Endothelial cell of umbilical vein (primary cell): ENCODE data around the gene WRAP73. TPM values are rescaled to one million over a fixed set of nuclear protein-coding genes. Genes with fewer than 3 reads are reported as not detected.

Experiments
- BruUV-seq: library from RNA; stranded (reverse); fragments of 400-500 nt; replicated peaks from 2 replicates; lab custom pipeline; 2021; lab: Mats Ljungman, UMichigan
- CTCF ChIA-PET: fragments of 300-600, 350-600 bp; sonication (Branson Sonifier 250); formaldehyde crosslinking; loops from one replicate; lab custom pipeline; 2021; ENCODE audit warnings: antibody characterized with exemption, inconsistent platforms; lab: Charles Lee
- POLR2A ChIA-PET: fragments of 300-600, 350-600 bp; sonication (Branson Sonifier 250); formaldehyde crosslinking; loops from one replicate; lab custom pipeline; 2021; ENCODE audit warnings: antibody characterized with exemption, inconsistent platforms; lab: Charles Lee
- DNase-seq: peaks from one replicate; pipeline ENCODE4 v3.0.0-alpha.2; 2011; ENCODE audit warnings: low read depth, low spot score
- FAIRE-seq: peaks from 2 replicates; lab custom pipeline; 2011; peaks lifted over from hg19 to GRCh38; lab: Jason Lieb, UNC
- H2AFZ ChIP-seq: 2 replicates; pipeline ENCODE4 v1.6.0; 2012; ENCODE audit warnings: low read depth, low read length, control low read depth, inconsistent platforms
- H3K27ac ChIP-seq: 2 replicates; pipeline ENCODE4 v1.5.1; 2011; ENCODE audit warnings: low read depth, mild to moderate bottlenecking, control low read depth, low read length, moderate library complexity; ENCODE audit not compliant: insufficient read depth
- H3K27me3 ChIP-seq, 2 experiments: 2 replicates each; pipeline versions ENCODE4 v1.6.0 to v1.6.1; 2011; ENCODE audit warnings: low read length in 2 of 2, mixed read lengths in 1 of 2; ENCODE audit not compliant: control insufficient read depth in 2 of 2, insufficient read depth in 2 of 2
- H3K36me3 ChIP-seq, 2 experiments: 2 replicates in 1 of 2; 3 replicates in 1 of 2; pipeline ENCODE4 v1.5.1; 2011; ENCODE audit warnings: low read length in 2 of 2, mild to moderate bottlenecking in 1 of 2, moderate library complexity in 1 of 2; ENCODE audit not compliant: control insufficient read depth in 2 of 2, insufficient read depth in 2 of 2; ENCODE audit errors: extremely low read depth in 1 of 2
- H3K4me1 ChIP-seq: 3 replicates; pipeline ENCODE4 v1.5.1; 2011; ENCODE audit warnings: mild to moderate bottlenecking, low read length; ENCODE audit not compliant: control insufficient read depth, insufficient read depth; ENCODE audit errors: extremely low read depth
- H3K4me2 ChIP-seq: 2 replicates; pipeline ENCODE4 v1.6.1; 2011; ENCODE audit warnings: low read length, control low read depth, mixed read lengths; ENCODE audit not compliant: insufficient read depth
- H3K4me3 ChIP-seq, 3 experiments: fragments of 200-600 bp in 1 of 3; sonication (generic), shearing (Covaris generic) in 1 of 3; replicated peaks in 1 of 3; 2 replicates each; pipeline ENCODE4 v1.5.1; 2011 to 2016; ENCODE audit warnings: control low read depth in 3 of 3, low read length in 3 of 3, mild to moderate bottlenecking in 2 of 3, inconsistent platforms in 1 of 3, low read depth in 1 of 3, moderate library complexity in 1 of 3; ENCODE audit not compliant: insufficient read depth in 1 of 3
- H3K79me2 ChIP-seq: 2 replicates; pipeline ENCODE4 v1.6.0; 2012; ENCODE audit warnings: low read length, inconsistent platforms; ENCODE audit not compliant: control insufficient read depth, insufficient read depth
- H3K9ac ChIP-seq: replicated peaks from 2 replicates; pipeline ENCODE3; 2011; ENCODE audit warnings: low read length, control low read depth; ENCODE audit not compliant: insufficient read depth; ENCODE audit errors: extremely low read depth
- H3K9me1 ChIP-seq: replicated peaks from 3 replicates; pipeline ENCODE4 v1.6.0; 2011; ENCODE audit warnings: mild to moderate bottlenecking, low read length; ENCODE audit not compliant: control insufficient read depth, insufficient read depth; ENCODE audit errors: extremely low read depth
- H3K9me3 ChIP-seq: replicated peaks from 2 replicates; pipeline ENCODE4 v1.5.1; 2012; ENCODE audit warnings: low read length, inconsistent platforms; ENCODE audit not compliant: control insufficient read depth, insufficient read depth
- H4K20me1 ChIP-seq: replicated peaks from 2 replicates; pipeline ENCODE3; 2011; ENCODE audit warnings: mild to moderate bottlenecking, low read length; ENCODE audit not compliant: control insufficient read depth, insufficient read depth; ENCODE audit errors: extremely low read depth
- EZH2 ChIP-seq: IDR thresholded peaks from 2 replicates; pipeline ENCODE4 v1.6.1; 2012; ENCODE audit warnings: borderline replicate concordance, low read depth, mild to moderate bottlenecking, moderate library complexity, low read length, inconsistent platforms; ENCODE audit not compliant: severe bottlenecking
- GATA2 ChIP-seq: IDR thresholded peaks from 2 replicates; pipeline ENCODE4 v1.7.0; 2011; ENCODE audit warnings: low read depth, mild to moderate bottlenecking, moderate library complexity, mixed read lengths, low read length; ENCODE audit not compliant: insufficient read length, insufficient read depth
- JUN ChIP-seq: IDR thresholded peaks from 2 replicates; pipeline ENCODE4 v1.6.1; 2011; ENCODE audit warnings: borderline replicate concordance, low read depth; ENCODE audit not compliant: insufficient read length, insufficient read depth
- MYC ChIP-seq: IDR thresholded peaks from one replicate; pipeline ENCODE4 v1.6.1; 2011; ENCODE audit warnings: mild to moderate bottlenecking, low read depth, low read length
- POLR2A ChIP-seq: IDR thresholded peaks from 2 replicates; pipeline ENCODE4 v1.6.1; 2012; ENCODE audit warnings: low read depth, mild to moderate bottlenecking, control low read depth, low read length
- POLR2AphosphoS5 ChIP-seq: IDR thresholded peaks from 2 replicates; pipeline ENCODE4 v1.6.1; 2012; ENCODE audit warnings: low read depth, mild to moderate bottlenecking, control low read depth, low read length, moderate library complexity; ENCODE audit not compliant: insufficient read depth
- dilution Hi-C: fragments of 300-500 bp; cut with MboI; formaldehyde crosslinking; loops from one replicate; pipeline ENCODE4 v1.15.0; 2019; ENCODE audit warnings: low sequenced_read_pairs; ENCODE audit not compliant: extremely low pct_ligation_motif_present
- intact Hi-C: fragments of 100-400 bp; cut with micrococcal nuclease; formaldehyde crosslinking; loops from one replicate; pipeline ENCODE4 v1.10.0; 2022
- polyA plus RNA-seq, 4 experiments: library from polyadenylated mRNA; depleted of rRNA in 3 of 4; stranded (reverse) in 3 of 4; unstranded in 1 of 4; fragments of >200 nt; gene quantifications; 2 replicates each; pipeline versions ENCODE4 v1.2.1 to v1.2.3, GENCODE V29; 2011 to 2012; ENCODE audit warnings: missing spikeins in 1 of 4
- total RNA-seq: library from RNA; stranded (reverse); gene quantifications from 2 replicates; pipeline ENCODE4 v1.2.3, GENCODE V29; 2021
- TF ChIP-seq, protein P1 (sequence below), 2 donors: IDR thresholded peaks; 1 replicate in 1 of 2; 2 replicates in 1 of 2; pipeline ENCODE4 v1.5.1; 2011; ENCODE audit warnings: low read length in 2 of 2, mild to moderate bottlenecking in 2 of 2, moderate library complexity in 2 of 2, control low read depth in 1 of 2, inconsistent platforms in 1 of 2, low read depth in 1 of 2; ENCODE audit not compliant: insufficient read depth in 1 of 2; ENCODE audit errors: extremely low read depth in 1 of 2
- TF ChIP-seq, protein P2 (sequence below): IDR thresholded peaks from 2 replicates; pipeline ENCODE4 v1.6.1; 2011; ENCODE audit not compliant: insufficient read depth, insufficient read length

WRAP73 gene
- total and polyA plus RNA-seq, 2 donors (not counting 3 experiments of a cell fraction or from before 2014, with no cell fraction given): 23.0 to 50.7 TPM

DNA sequence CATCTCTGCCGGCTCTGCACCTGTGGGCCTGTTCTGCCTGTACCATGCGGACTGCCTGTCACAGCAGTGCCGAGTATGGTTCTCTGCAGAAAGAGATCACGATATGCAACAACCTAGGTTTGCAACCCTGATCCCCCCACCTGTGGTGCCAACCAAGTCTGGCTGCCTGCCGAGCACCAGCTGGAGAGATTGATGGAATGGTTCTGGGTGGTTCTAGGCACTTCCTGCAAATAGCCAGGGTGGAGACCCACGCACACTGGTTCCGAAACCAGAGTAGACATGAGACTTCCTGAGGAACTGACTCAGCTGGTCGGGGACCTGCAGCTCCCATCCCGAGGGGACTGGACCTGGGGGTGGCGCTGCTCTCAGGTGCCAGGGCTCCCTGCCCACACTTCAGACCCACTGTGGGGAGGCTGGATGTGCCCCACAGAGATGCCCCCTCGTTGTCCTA lies 19.7 kb downstream of the WRAP73 start:
- Histone ChIP-seq H4K20me1 (no peaks in the 10 kb centered on the region), H3K36me3 (peaks cover 0 to 44% of the 10 kb centered on the region in 2 experiments), H3K9ac (no peak overlapping the region), H3K4me1 (peaks cover 7% of the 10 kb centered on the region), H3K4me3 (no peak overlapping the region), H3K79me2 (no peaks in the 10 kb centered on the region), H3K27ac (no peak overlapping the region), H3K9me1 (no peaks in the 10 kb centered on the region), H2AFZ (no peak overlapping the region), H3K9me3 (no peaks in the 10 kb centered on the region), H3K27me3 (no peaks in the 10 kb centered on the region), H3K4me2 (no peak overlapping the region)
- dilution Hi-C loops (no loop called here), intact Hi-C loops (no loop called here)
- DNase-seq (no peak), FAIRE-seq (no peak)
- ChIA-PET POLR2A (no interaction called here), CTCF (interaction anchor here (1.2 to 3.9 kb wide), 3 partner anchors 11 to 177 kb away, joined by 3 to 12 read pairs (median 4); no protein-coding TSS in a partner anchor)
- TF ChIP-seq, protein P1, sequence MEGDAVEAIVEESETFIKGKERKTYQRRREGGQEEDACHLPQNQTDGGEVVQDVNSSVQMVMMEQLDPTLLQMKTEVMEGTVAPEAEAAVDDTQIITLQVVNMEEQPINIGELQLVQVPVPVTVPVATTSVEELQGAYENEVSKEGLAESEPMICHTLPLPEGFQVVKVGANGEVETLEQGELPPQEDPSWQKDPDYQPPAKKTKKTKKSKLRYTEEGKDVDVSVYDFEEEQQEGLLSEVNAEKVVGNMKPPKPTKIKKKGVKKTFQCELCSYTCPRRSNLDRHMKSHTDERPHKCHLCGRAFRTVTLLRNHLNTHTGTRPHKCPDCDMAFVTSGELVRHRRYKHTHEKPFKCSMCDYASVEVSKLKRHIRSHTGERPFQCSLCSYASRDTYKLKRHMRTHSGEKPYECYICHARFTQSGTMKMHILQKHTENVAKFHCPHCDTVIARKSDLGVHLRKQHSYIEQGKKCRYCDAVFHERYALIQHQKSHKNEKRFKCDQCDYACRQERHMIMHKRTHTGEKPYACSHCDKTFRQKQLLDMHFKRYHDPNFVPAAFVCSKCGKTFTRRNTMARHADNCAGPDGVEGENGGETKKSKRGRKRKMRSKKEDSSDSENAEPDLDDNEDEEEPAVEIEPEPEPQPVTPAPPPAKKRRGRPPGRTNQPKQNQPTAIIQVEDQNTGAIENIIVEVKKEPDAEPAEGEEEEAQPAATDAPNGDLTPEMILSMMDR (IDR thresholded peaks at IDR 0.05; ENCODE audit: extremely low read depth in 1 of 2, insufficient read depth in 1 of 2, low read depth in 1 of 2, low read length in 2 of 2): no peak
- TF ChIP-seq EZH2 (no peak), MYC (no peak), POLR2AphosphoS5 (no peak), POLR2A (no peak), JUN (no peak), GATA2 (no peak)
- TF ChIP-seq, protein P2, sequence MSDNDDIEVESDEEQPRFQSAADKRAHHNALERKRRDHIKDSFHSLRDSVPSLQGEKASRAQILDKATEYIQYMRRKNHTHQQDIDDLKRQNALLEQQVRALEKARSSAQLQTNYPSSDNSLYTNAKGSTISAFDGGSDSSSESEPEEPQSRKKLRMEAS: no peak
- BruUV-seq: no TSS peak
